ENCODE data around the gene TMEM132C.

Gene TMEM132C

GRCh38 chr12:128510511-128510910, 243.5 kb downstream of the TMEM132C start:
- no peak for DNase-seq

- no peak for DNase-seq
Measured at GRCh38 chr12:128513331-128513730, 246.4 kb downstream of the TMEM132C start.

- DNase-seq = no peak
Measured at GRCh38 chr12:128513831-128514230, 246.9 kb downstream of the TMEM132C start.

- no peak for DNase-seq
Measured at GRCh38 chr12:128518644-128519043, 251.7 kb downstream of the TMEM132C start.

GRCh38 chr12:128519426-128519825, 252.5 kb downstream of the TMEM132C start:
- DNase-seq = no peak

GRCh38 chr12:128521981-128522380, 255.0 kb downstream of the TMEM132C start:
- no peak for DNase-seq

- DNase-seq = no peak
Measured at GRCh38 chr12:128524439-128524838, 257.5 kb downstream of the TMEM132C start.

- no peak for DNase-seq
Measured at GRCh38 chr12:128531170-128531569, 264.2 kb downstream of the TMEM132C start.

GRCh38 chr12:128534906-128535305, 267.9 kb downstream of the TMEM132C start:
- DNase-seq = no peak

- no peak for DNase-seq
Measured at GRCh38 chr12:128536810-128537209, 269.8 kb downstream of the TMEM132C start.

- no peak for DNase-seq
Measured at GRCh38 chr12:128537668-128538067, 270.7 kb downstream of the TMEM132C start.

- DNase-seq = no peak
Measured at GRCh38 chr12:128542844-128543243, 275.9 kb downstream of the TMEM132C start.

- no peak for DNase-seq
Measured at GRCh38 chr12:128543460-128543859, 276.5 kb downstream of the TMEM132C start.

GRCh38 chr12:128543971-128544370, 277.0 kb downstream of the TMEM132C start:
- no peak for DNase-seq

GRCh38 chr12:128548949-128549348, 282.0 kb downstream of the TMEM132C start:
- DNase-seq = no peak

- DNase-seq = no peak
Measured at GRCh38 chr12:128549601-128550218, 282.7 kb downstream of the TMEM132C start.

GRCh38 chr12:128551266-128551665, 284.3 kb downstream of the TMEM132C start:
- no peak for DNase-seq

GRCh38 chr12:128554546-128555304, 287.8 kb downstream of the TMEM132C start:
- no peak for DNase-seq

- no peak for DNase-seq
Measured at GRCh38 chr12:128557231-128557630, 290.3 kb downstream of the TMEM132C start.

GRCh38 chr12:128564956-128565355, 298.0 kb downstream of the TMEM132C start:
- no peak for DNase-seq

- DNase-seq = no peak
Measured at GRCh38 chr12:128567730-128568129, 300.8 kb downstream of the TMEM132C start.

GRCh38 chr12:128570191-128571065, 303.5 kb downstream of the TMEM132C start:
- no peak for DNase-seq
